NOMO-1 treated with dmso at 0.1 percent for 144 hours (cell line): ENCODE results near the gene TGFB3.
"Not testable (repeated sequence)": the region's sequence is repeated elsewhere in the genome, so short reads cannot be mapped to it uniquely, and the experiment has no call there.

Experiments used
- DNase-seq: peaks from one replicate; lab custom pipeline; 2025; ENCODE audit not compliant: unreplicated experiment; lab: John Stamatoyannopoulos, UW

The TGFB3 gene

GRCh38 chr14:75961662-75962061 is 20.1 kb downstream of the TGFB3 start:
- no peak for DNase-seq

- DNase-seq: no peak
Observed at GRCh38 chr14:75960231-75960630, 21.6 kb downstream of the TGFB3 start.

GRCh38 chr14:75959031-75959430 is 22.8 kb downstream of the TGFB3 start:
- DNase-seq: no peak

GRCh38 chr14:75952489-75952888 is 29.3 kb downstream of the TGFB3 start:
- DNase-seq: no peak

GRCh38 chr14:75946785-75947184 is 35.0 kb downstream of the TGFB3 start:
- DNase-seq: no peak

GRCh38 chr14:75944607-75945241 is 37.1 kb downstream of the TGFB3 start:
- no peak for DNase-seq

GRCh38 chr14:75941030-75941429 is 40.8 kb downstream of the TGFB3 start:
- DNase-seq: no peak

GRCh38 chr14:75939200-75939599 is 42.6 kb downstream of the TGFB3 start:
- no peak for DNase-seq

- no peak for DNase-seq
Observed at GRCh38 chr14:75934998-75935628, 46.7 kb downstream of the TGFB3 start.

GRCh38 chr14:75933712-75934296 is 48.0 kb downstream of the TGFB3 start:
- DNase-seq: no peak

- no peak for DNase-seq
Observed at GRCh38 chr14:75928690-75929181, 53.1 kb downstream of the TGFB3 start.

- DNase-seq: no peak
Observed at GRCh38 chr14:75927564-75928087, 54.2 kb downstream of the TGFB3 start.

GRCh38 chr14:75926431-75927115 is 55.2 kb downstream of the TGFB3 start:
- DNase-seq: no peak

- not testable (repeated sequence) for DNase-seq
Observed at GRCh38 chr14:75925141-75925840, 56.5 kb downstream of the TGFB3 start.

GRCh38 chr14:75920421-75920820 is 61.4 kb downstream of the TGFB3 start:
- not testable (repeated sequence) for DNase-seq

GRCh38 chr14:75917946-75918335 is 63.9 kb downstream of the TGFB3 start:
- no peak for DNase-seq

- DNase-seq: no peak
Observed at GRCh38 chr14:75917322-75917945, 64.4 kb downstream of the TGFB3 start.

GRCh38 chr14:75915045-75915444 is 66.8 kb downstream of the TGFB3 start:
- DNase-seq: no peak

GRCh38 chr14:75913183-75913582 is 68.6 kb downstream of the TGFB3 start:
- no peak for DNase-seq

GRCh38 chr14:75911883-75912282 is 69.9 kb downstream of the TGFB3 start:
- DNase-seq: no peak
